RWPE2 (cell line): ENCODE results near the gene EML6.
A peak's percentile ranks its signal among the peaks of the same experiment; 100 is the strongest.

Experiments used
- ATAC-seq: fragments of 200-7000 bp; cut with Tn5 transposase; 3 replicates; pipeline ENCODE4 v1.9.1; 2021; ENCODE audit warnings: low read depth
- DNase-seq: peaks from one replicate; pipeline ENCODE4 v3.0.0-alpha.2; 2020; ENCODE audit warnings: low spot score
- H3K27ac ChIP-seq: fragments of 450-650 bp; 2 replicates; pipeline ENCODE4 v1.5.1; 2017; ENCODE audit warnings: mild to moderate bottlenecking; ENCODE audit not compliant: poor library complexity, severe bottlenecking
- H3K27me3 ChIP-seq: fragments of 250-450 bp; sonication (Bioruptor Pico); 2 replicates; pipeline ENCODE4 v1.5.1; 2021; ENCODE audit warnings: mild to moderate bottlenecking, moderate library complexity; ENCODE audit not compliant: insufficient read depth, poor library complexity, severe bottlenecking
- H3K36me3 ChIP-seq: fragments of 250-450 bp; sonication (Bioruptor Pico); 2 replicates; pipeline ENCODE4 v1.5.1; 2020; ENCODE audit warnings: low read depth, mild to moderate bottlenecking, moderate library complexity
- H3K4me1 ChIP-seq: fragments of 250-450 bp; sonication (Bioruptor Pico); 2 replicates; pipeline ENCODE4 v1.5.1; 2021; ENCODE audit warnings: mild to moderate bottlenecking, moderate library complexity; ENCODE audit not compliant: insufficient read depth, poor library complexity, severe bottlenecking
- H3K4me3 ChIP-seq: fragments of 250-450 bp; sonication (Bioruptor Pico); 2 replicates; pipeline ENCODE4 v1.5.1; 2021; ENCODE audit warnings: mild to moderate bottlenecking, moderate library complexity; ENCODE audit not compliant: severe bottlenecking
- H3K9me3 ChIP-seq: fragments of 250-450 bp; sonication (Bioruptor Pico); 2 replicates; pipeline ENCODE4 v1.5.1; 2021; ENCODE audit warnings: mild to moderate bottlenecking, moderate library complexity; ENCODE audit not compliant: severe bottlenecking
- CTCF ChIP-seq: fragments of 450-650 bp; IDR thresholded peaks from one replicate; pipeline ENCODE4 v1.5.1; 2017; ENCODE audit warnings: mild to moderate bottlenecking, moderate library complexity; ENCODE audit not compliant: poor library complexity, severe bottlenecking

EML6 gene

GRCh38 chr2:54876764-54877163 lies 153.3 kb downstream of the EML6 start:
- TF ChIP-seq CTCF: no peak
- Histone ChIP-seq H3K4me3 (no peak overlapping the region), H3K27me3 (no peaks in the 10 kb centered on the region), H3K36me3 (no peaks in the 10 kb centered on the region), H3K27ac (no peak overlapping the region), H3K9me3 (no peaks in the 10 kb centered on the region), H3K4me1 (no peaks in the 10 kb centered on the region)
- ATAC-seq (peak; percentile 45; the same call in 1 of the 3 replicates), DNase-seq (no peak)

- H3K9me3 ChIP-seq: no peaks in the 10 kb centered on the region
- TF ChIP-seq CTCF: no peak
- no peak for DNase-seq
- ATAC-seq: no peak
- no peak overlapping the region for H3K27ac ChIP-seq
- no peaks in the 10 kb centered on the region for H3K36me3 ChIP-seq
- H3K4me3 ChIP-seq: no peak overlapping the region
- H3K4me1 ChIP-seq: no peaks in the 10 kb centered on the region
- H3K27me3 ChIP-seq: no peaks in the 10 kb centered on the region
Observed at GRCh38 chr2:54878182-54878581, 154.7 kb downstream of the EML6 start.

GRCh38 chr2:54879032-54879431 lies 155.6 kb downstream of the EML6 start:
- Histone ChIP-seq H3K36me3 (no peaks in the 10 kb centered on the region), H3K9me3 (no peaks in the 10 kb centered on the region), H3K4me3 (no peak overlapping the region), H3K27me3 (no peaks in the 10 kb centered on the region), H3K27ac (no peak overlapping the region), H3K4me1 (no peaks in the 10 kb centered on the region)
- no peak for TF ChIP-seq CTCF
- DNase-seq (no peak), ATAC-seq (no peak)

GRCh38 chr2:54879598-54880332 lies 156.3 kb downstream of the EML6 start:
- no peak for TF ChIP-seq CTCF
- Histone ChIP-seq H3K27me3 (no peaks in the 10 kb centered on the region), H3K4me3 (no peak overlapping the region), H3K9me3 (no peaks in the 10 kb centered on the region), H3K4me1 (no peaks in the 10 kb centered on the region), H3K27ac (no peak overlapping the region), H3K36me3 (no peaks in the 10 kb centered on the region)
- DNase-seq (no peak), ATAC-seq (no peak)

- Histone ChIP-seq H3K4me1 (no peaks in the 10 kb centered on the region), H3K36me3 (no peaks in the 10 kb centered on the region), H3K27ac (no peak overlapping the region), H3K27me3 (no peaks in the 10 kb centered on the region), H3K9me3 (no peaks in the 10 kb centered on the region), H3K4me3 (no peak overlapping the region)
- no peak for TF ChIP-seq CTCF
- DNase-seq: no peak
- ATAC-seq: no peak
Observed at GRCh38 chr2:54880428-54880827, 157.0 kb downstream of the EML6 start.
